Upper lobe of left lung (tissue), 6 donors: ENCODE measurements around the gene HIBCH. TPM values are rescaled to one million over a fixed set of nuclear protein-coding genes. Genes with fewer than 3 reads are reported as not detected.

Experiments
- ATAC-seq, 2 donors: fragments of 200-7000 bp; cut with Tn5 transposase; one replicate each; pipeline ENCODE4 v1.9.1; 2022; ENCODE audit warnings: mild to moderate bottlenecking in 2 of 2, moderate library complexity in 2 of 2; ENCODE audit not compliant: low FRiP score in 2 of 2
- DNase-seq, 2 donors: peaks; one replicate each; pipeline ENCODE4 v3.0.0-alpha.2; 2019 to 2020
- H3K27ac ChIP-seq, 4 donors: fragments of 200-600 bp; sonication (generic); one replicate each; pipeline ENCODE4 v1.5.1; 2016 to 2019
- H3K27me3 ChIP-seq, 4 donors: fragments of 200-600 bp; sonication (generic); one replicate each; pipeline ENCODE4 v1.5.1; 2017 to 2019
- H3K36me3 ChIP-seq, 4 donors: fragments of 200-600 bp; sonication (generic); one replicate each; pipeline ENCODE4 v1.5.1; 2016 to 2019
- H3K4me1 ChIP-seq, 4 donors: fragments of 200-600 bp; sonication (generic); one replicate each; pipeline ENCODE4 v1.5.1; 2018 to 2019
- H3K4me3 ChIP-seq, 4 donors: fragments of 200-600 bp; sonication (generic); one replicate each; pipeline ENCODE4 v1.5.1; 2017 to 2019; ENCODE audit warnings: mild to moderate bottlenecking in 2 of 4, moderate library complexity in 1 of 4
- H3K9me3 ChIP-seq, 4 donors: fragments of 200-600 bp; sonication (generic); one replicate each; pipeline ENCODE4 v1.5.1; 2018 to 2019
- CTCF ChIP-seq, 6 experiments: fragments of 450-650 bp in 4 of 6; fragments of 200-600 bp in 2 of 6; sonication (generic) in 2 of 6; IDR thresholded peaks; one replicate each; pipeline ENCODE4 v1.5.1; 2016 to 2019; ENCODE audit warnings: antibody characterized with exemption in 6 of 6
- EP300 ChIP-seq, 4 donors: sonication (generic); formaldehyde crosslinking; IDR thresholded peaks; one replicate each; pipeline ENCODE4 v1.5.1; 2017; ENCODE audit warnings: antibody characterized with exemption in 4 of 4, control low read depth in 2 of 4
- POLR2A ChIP-seq, 4 donors: fragments of 450-650 bp; IDR thresholded peaks; one replicate each; pipeline ENCODE4 v1.5.1; 2016 to 2017; ENCODE audit warnings: antibody characterized with exemption in 4 of 4, mild to moderate bottlenecking in 2 of 4
- POLR2AphosphoS5 ChIP-seq, 2 donors: sonication (generic); formaldehyde crosslinking; IDR thresholded peaks; one replicate each; pipeline ENCODE4 v1.5.1; 2017; ENCODE audit warnings: antibody characterized with exemption in 2 of 2
- WGBS, 2 donors: methylation state at CpG; one replicate each; pipeline ENCODE4 v1.1.5; 2017 to 2018; 5-methylcytosine and 5-hydroxymethylcytosine counted together
- total RNA-seq, 6 donors: library from RNA; depleted of rRNA in 4 of 6; stranded (reverse); fragments of >200 nt in 4 of 6; gene quantifications; one replicate each; pipeline versions ENCODE4 v1.1.0 to v1.2.1, GENCODE V29; 2016 to 2021
- donor health status: DM: no; HTN: no; CAD: no; lungs with moderate emphysema.
- donor health status: DM: no; HTN: yes; CAD: no; lungs with severe emphysema.

HIBCH gene
- total RNA-seq, 6 donors from 2014 or later: 10.1 to 24.2 (median 14.7) TPM

- no peaks in the 10 kb centered on the region for H3K4me1 ChIP-seq
- no peaks in the 10 kb centered on the region for H3K9me3 ChIP-seq
- H3K27me3 ChIP-seq: no peaks in the 10 kb centered on the region
- WGBS, 2 donors: 85 to 93% methylated on average over 7 of the region's 7 CpGs
- no peak overlapping the region for H3K4me3 ChIP-seq
- ATAC-seq (no peak), DNase-seq (no peak)
- TF ChIP-seq CTCF (IDR thresholded peaks at IDR 0.05) (no peak), EP300 (IDR thresholded peaks at IDR 0.05) (no peak)
- peaks cover 0 to 18% (median 3%) of the 10 kb centered on the region in 4 donors for H3K36me3 ChIP-seq
- no peak overlapping the region for H3K27ac ChIP-seq
Observed at GRCh38 chr2:190221429-190221828, 98.2 kb downstream of the HIBCH start.

- Histone ChIP-seq H3K4me1 (no peaks in the 10 kb centered on the region), H3K9me3 (no peaks in the 10 kb centered on the region), H3K27me3 (no peaks in the 10 kb centered on the region), H3K27ac (no peak overlapping the region), H3K4me3 (no peak overlapping the region), H3K36me3 (peaks cover 0 to 17% (median 3%) of the 10 kb centered on the region in 4 donors)
- 68 to 74% methylated on average over 5 of the region's 5 CpGs for WGBS, 2 donors
- ATAC-seq (no peak), DNase-seq (no peak)
- TF ChIP-seq POLR2AphosphoS5 (IDR thresholded peaks at IDR 0.05) (no peak), EP300 (IDR thresholded peaks at IDR 0.05) (no peak), POLR2A (IDR thresholded peaks at IDR 0.05) (no peak), CTCF (IDR thresholded peaks at IDR 0.05) (no peak)
Observed at GRCh38 chr2:190219186-190219585, 100.4 kb downstream of the HIBCH start.

- 94 to 96% methylated on average over 7 of the region's 7 CpGs for WGBS, 2 donors
- TF ChIP-seq POLR2AphosphoS5 (IDR thresholded peaks at IDR 0.05) (no peak), CTCF (IDR thresholded peaks at IDR 0.05) (no peak), POLR2A (IDR thresholded peaks at IDR 0.05) (no peak), EP300 (IDR thresholded peaks at IDR 0.05) (no peak)
Observed at GRCh38 chr2:190217616-190218015, 102.0 kb downstream of the HIBCH start.

GRCh38 chr2:190216829-190217228, 102.8 kb downstream of the HIBCH start:
- Histone ChIP-seq H3K4me1 (no peaks in the 10 kb centered on the region), H3K27me3 (no peaks in the 10 kb centered on the region), H3K9me3 (no peaks in the 10 kb centered on the region), H3K36me3 (peaks cover 0 to 5% (median 0%) of the 10 kb centered on the region in 4 donors), H3K27ac (no peak overlapping the region), H3K4me3 (no peak overlapping the region)
- TF ChIP-seq POLR2AphosphoS5 (IDR thresholded peaks at IDR 0.05) (no peak), POLR2A (IDR thresholded peaks at IDR 0.05) (no peak), CTCF (IDR thresholded peaks at IDR 0.05) (no peak), EP300 (IDR thresholded peaks at IDR 0.05) (no peak)
- ATAC-seq: no peak
- WGBS, 2 donors: 62 to 75% methylated on average over 2 to 3 of the region's 3 CpGs
- peak in 1 of 2 donors; percentile 13 for DNase-seq

More at GRCh38 chr2:190217616-190218015, 102.0 kb downstream of the HIBCH start:
- Histone ChIP-seq H3K9me3 (no peaks in the 10 kb centered on the region), H3K27ac (no peak overlapping the region), H3K36me3 (peaks cover 0 to 5% (median 0%) of the 10 kb centered on the region in 4 donors), H3K4me1 (no peaks in the 10 kb centered on the region), H3K4me3 (no peak overlapping the region), H3K27me3 (no peaks in the 10 kb centered on the region)
- ATAC-seq (no peak), DNase-seq (no peak)

- H3K27ac ChIP-seq: no peak overlapping the region
- no peaks in the 10 kb centered on the region for H3K27me3 ChIP-seq
- no peak overlapping the region for H3K4me3 ChIP-seq
- DNase-seq (no peak), ATAC-seq (peak in 1 of 2 donors; percentile 18)
- TF ChIP-seq CTCF (IDR thresholded peaks at IDR 0.05): no peak
- WGBS, 2 donors: 44 to 46% methylated on average over 3 of the region's 3 CpGs
- H3K9me3 ChIP-seq: no peaks in the 10 kb centered on the region
- H3K4me1 ChIP-seq: no peaks in the 10 kb centered on the region
- H3K36me3 ChIP-seq: peaks cover 0 to 10% (median 0%) of the 10 kb centered on the region in 4 donors
Observed at GRCh38 chr2:190215620-190216019, 104.0 kb downstream of the HIBCH start.
